HG02885 (cell line): ENCODE data around the gene SAFB2.

Experiments used
- ATAC-seq: cut with Tn5 transposase; IDR thresholded peaks from one replicate; pipeline ENCODE4 v1.9.1; 2021; ENCODE audit warnings: mild to moderate bottlenecking; ENCODE audit not compliant: unreplicated experiment, poor library complexity

The SAFB2 gene

DNA sequence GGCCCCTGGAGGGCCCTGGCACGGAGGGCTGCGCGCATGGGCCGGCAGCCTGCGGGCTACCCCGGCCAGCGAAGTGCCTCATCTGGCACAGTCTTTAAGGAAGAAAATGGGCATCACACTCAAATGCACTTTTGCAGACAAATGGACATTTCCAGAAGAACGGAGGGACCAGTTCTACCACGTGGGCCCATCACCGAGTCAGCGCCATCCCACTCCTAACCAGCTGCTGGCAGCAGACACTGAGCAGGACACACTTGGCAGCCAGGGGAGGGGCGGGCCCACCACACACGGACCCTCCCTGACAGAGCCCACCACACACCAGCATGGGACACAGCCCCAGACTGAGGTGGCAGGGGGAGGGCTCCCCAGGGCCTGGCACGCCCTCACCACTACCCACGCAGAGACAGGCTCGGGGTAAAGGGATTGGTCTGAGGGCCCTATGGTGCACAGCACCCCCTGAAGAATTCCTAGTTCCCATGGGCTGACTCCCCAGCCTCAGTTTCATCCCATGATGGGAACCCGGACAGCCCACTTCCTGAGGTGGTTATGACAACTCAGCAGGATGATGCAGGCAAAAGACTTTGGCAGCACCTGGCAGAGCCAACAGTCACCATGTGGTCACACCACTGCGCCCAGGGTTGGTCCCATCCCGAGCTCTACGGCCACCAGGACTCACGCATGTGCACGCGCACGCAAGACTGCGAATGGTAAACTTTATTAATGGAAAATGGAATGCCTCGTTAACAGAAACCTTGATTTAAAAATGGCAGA is 36.1 kb downstream of the SAFB2 start:
- ATAC-seq = no peak

DNA sequence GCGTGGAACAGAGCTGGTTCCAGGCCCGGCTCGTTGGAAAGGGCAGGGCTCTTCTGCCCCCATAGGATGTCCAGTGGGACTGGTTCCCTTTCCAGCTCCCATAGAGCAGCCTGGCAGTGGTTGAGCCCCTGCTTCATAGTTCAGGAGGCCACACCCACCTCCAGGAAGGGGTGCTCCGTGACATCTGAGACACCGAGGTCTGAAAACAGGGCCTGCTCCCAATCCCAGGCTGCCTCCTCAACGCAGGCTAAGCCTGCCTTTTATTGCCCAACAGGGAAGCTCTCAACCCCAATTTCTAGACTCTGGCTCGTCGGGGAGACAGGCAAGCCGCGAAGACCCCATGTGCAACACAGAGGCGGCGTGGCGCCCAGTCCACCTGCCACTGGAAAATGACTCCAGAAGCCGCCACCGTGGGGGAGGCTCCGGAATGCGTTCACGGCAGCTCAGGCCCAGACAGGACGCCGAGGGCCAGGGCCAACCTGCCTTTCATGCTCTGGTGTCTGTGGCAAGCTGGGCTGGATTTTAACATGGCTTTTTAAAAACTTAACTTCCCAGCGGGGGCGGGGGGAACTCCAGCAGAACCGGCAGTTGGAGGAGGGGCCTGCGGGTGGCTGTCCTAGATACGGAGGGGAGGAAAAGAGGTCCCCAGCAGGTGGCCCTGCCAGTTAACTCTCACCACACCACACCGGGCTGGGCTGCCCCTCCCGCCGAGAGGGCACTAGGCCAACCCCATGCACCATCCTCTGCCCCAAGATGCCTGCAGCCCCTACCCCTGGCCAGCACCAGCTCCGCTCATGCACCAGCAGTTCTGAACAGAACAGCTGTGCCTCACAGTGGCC is 36.9 kb downstream of the SAFB2 start:
- ATAC-seq = no peak

DNA sequence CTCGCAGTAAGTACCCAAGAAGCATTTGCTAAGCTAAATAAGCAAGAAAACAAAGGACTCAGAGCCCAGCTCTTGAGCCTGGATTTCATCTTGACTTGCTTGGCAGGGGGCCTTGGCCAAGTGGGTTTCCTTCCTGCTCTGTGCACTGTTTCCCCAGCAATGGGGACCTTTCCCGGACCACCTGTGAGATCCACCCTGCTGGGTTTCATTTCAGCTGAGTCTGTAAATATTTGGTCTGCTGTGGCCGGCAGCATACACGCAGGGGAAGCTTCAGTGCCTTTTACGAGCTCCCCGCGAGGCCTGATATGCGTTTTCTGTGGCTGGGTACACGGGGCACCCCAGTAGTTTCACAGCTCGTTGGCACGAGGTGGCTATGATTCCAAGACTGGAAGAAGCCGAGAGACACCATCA is 42.4 kb downstream of the SAFB2 start:
- ATAC-seq = no peak

DNA sequence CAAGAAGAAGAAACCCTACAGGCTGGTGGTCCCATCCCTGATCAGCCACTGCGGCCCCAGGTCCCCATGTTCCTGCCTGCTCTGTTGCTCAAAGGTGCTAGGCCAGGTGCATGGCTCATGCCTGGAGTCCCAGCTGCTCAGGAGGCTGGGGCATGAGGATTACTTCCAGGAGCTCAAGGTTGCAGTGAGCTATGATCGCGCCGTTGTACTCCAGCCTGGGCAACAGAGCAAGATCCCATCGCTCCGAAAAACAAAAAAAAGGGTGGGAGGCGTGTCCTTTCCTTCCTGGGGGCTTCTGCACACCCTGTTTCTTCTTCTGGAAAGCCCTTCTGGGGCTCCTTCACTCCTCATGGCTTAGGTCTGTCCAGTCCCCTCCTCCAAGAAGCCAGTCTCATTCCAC is 42.9 kb downstream of the SAFB2 start:
- no peak for ATAC-seq

DNA sequence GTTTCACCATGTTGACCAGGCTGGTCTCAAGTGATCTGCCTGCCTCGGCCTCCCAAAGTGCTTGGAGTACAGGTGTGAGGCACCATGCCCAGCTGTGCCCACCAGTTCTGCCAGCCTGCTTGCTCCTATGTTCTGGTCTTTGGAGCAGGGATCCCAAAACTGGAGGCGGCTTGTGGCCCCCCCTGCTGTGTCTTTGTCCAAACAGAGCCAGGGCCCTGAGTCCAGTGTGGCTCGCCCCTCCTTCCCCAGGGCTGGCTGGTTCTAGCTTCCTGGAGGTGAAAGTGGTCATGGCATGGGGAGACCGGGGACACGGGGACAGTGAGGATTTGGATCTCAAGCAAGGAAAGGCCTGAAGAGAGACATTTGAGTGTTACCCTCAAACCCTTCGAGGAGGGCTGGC is 43.3 kb downstream of the SAFB2 start:
- no peak for ATAC-seq

DNA sequence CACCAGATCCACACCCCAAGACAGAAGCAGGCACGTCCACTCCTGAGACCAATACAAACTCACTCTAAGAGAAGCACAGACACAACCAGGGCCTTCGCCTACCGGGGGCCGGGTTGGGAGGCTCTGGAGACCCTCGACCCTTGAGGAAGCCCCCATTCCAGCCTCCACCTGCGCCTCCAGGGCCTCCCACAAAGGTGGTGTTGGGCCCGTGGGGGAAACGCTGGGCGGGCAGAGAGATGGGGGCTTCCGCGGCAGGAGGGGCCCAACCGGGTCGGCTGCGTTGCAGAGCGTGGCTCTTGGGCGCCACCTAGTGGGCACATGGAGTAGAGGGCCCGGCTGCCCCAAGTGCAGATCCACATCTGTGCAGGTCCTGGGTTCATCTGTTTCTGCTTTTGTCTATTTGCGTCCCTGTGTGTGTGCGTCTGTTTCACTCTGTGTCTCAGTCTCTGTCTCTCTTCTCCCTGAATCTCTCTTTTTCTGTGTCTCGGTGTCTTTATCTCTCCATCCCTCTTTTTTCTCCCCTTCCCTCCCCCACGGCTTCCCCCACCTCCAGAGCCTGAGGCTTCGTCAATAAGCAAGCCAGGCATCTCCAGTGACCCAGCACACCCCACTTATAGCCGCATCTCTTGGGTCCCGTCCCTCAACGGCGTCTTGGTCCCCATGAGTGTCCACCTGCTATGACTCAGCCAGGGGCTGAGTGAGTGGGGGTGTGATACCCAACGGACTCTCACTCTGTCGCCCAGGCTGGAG is 44.3 kb downstream of the SAFB2 start:
- ATAC-seq = no peak

DNA sequence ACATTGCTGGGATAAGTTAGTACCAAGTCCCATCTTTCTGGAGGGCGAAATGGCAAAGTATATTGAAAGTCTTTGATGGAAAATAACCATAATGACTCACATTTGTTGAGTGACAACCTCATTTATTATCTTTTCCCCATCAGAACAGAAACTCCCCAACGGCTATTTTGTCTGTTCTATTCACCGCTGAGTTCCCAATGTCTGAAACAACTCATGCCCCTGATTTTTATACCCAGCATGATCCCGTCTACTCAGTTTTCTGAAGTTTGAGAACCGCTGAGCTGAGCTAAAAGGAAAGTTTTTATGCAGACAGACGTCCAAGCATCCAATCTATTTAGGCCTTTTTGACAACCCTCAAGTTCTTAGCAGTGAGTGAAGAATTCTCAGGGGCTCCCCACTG is 47.0 kb downstream of the SAFB2 start:
- ATAC-seq = no peak

DNA sequence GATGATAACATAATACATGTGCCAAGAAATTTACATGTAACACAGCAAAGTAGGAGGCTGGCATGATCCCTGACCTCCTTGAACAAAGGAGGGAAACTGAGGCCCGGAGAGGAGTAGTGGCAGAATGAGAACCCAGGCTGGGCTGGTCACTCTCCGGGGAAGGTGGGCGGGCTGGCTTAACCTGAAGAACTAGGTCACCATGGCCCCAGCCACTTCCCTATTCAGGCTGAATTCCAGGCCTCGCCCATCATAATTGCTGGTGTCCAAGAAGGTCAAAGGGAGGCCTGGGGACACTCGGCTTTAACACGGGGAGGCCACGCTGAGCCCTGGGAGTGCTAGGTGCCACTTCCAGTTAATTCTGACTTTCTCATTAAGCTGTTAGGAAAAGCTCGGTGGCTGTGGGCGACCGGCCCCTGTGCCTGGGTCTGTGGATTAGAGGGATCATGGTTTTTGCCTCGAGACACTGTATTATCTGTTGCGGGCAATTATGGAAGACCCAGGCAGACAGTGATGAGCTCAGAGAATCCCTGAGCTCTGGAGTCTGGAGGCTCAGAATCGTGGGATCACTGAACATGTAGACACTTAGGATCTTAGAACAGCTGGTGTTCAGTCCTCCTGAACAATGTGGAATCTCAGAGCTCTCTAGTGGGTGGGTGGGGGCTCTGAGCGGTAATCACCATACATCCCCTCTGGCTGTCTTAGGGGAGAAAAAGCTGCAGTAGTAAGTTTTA is 49.9 kb downstream of the SAFB2 start:
- ATAC-seq = no peak

DNA sequence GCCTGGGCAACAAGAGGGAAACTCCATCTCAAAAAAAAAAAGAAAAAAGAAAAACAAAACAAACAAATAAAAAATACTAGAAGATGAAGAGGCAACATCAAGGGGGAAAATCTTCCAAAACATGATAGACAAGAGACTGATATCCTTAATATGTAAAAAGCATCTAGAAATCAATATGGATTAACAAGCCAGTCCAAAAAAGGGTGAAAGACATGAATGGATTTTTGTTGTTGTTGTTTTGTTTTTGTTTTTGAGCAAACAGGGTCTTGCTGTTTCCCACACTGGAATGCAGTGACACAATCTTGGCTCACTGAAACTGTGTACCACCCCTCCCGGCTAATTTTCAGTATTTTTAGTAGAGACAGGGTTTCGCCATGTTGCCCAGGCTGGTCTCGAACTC is 50.8 kb downstream of the SAFB2 start:
- no peak for ATAC-seq

DNA sequence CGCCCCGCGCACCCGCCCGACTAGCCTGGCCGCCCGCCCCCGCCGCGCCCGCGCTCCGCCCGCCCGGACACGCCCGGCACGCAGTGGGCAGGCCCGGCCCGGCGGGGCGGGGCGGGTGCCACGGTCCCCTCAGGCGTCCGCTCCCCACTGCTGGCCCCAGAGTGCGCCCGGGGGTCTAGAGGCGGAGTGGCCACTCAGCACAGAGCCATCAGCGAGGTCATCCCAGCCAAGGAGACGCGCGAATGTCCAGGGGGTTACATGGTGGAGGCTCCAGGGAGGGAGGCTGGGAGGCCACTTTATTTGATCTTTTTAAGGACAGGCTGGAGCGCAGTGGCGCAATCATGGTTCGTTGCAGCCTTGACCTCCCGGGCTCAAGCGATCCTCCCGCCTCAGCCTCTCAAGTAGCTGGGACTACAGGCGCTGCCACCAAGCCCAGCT is 54.6 kb downstream of the SAFB2 start:
- ATAC-seq = no peak

DNA sequence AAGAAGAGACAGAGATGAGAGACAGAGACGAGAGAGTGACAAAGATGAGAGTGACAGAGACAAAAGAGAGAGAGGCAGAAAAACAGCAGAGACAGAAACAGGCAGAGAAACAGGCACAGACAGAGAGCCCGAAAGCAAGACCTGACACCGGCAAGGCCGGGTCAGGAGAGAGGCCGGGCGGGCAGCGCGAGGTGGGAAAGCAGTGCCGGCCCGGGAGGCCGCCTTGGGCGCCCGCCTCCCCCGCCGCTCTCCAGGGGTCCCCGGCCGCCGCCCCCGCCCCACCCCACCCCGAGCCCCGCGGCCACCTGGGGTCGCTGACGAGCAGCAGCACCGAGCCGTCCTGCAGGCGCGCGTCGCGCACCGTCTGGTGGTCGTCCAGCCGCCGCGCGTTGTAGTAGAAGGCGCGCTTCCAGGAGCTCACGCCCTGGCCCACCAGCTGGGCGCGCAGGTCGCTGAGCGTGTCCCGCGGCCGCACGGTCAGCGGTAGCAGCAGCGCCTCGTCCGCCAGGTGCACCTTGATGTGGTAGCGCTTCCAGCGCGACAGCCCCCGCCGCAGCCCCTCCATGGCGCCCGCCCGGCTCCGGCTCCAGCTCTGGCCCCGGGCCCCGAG is 55.1 kb downstream of the SAFB2 start, which contains the start of gene TINCR:
TINCR (minus strand) TSS at position 594 of the 610 bp plus-strand sequence.
- ATAC-seq = no peak

DNA sequence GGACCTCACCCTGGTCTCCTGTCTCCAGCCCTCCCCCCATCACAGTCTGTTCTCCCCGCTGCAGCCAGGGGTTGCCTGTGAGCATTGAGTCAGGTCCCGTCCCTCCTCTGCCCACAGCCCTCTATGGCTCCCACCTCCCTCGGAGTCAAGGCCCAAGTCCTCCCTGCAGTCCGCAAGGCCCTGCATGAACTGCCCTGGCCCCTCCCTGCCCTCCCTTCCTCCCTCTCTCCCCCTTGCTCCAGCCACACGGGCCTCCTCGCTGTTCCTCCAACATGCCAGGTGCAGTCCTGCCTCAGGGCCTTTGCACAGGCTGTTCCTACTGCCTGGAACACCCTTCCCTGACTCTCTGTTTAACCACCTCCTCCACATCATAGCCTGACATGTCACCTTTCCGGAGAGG is 57.6 kb downstream of the SAFB2 start:
- no peak for ATAC-seq

DNA sequence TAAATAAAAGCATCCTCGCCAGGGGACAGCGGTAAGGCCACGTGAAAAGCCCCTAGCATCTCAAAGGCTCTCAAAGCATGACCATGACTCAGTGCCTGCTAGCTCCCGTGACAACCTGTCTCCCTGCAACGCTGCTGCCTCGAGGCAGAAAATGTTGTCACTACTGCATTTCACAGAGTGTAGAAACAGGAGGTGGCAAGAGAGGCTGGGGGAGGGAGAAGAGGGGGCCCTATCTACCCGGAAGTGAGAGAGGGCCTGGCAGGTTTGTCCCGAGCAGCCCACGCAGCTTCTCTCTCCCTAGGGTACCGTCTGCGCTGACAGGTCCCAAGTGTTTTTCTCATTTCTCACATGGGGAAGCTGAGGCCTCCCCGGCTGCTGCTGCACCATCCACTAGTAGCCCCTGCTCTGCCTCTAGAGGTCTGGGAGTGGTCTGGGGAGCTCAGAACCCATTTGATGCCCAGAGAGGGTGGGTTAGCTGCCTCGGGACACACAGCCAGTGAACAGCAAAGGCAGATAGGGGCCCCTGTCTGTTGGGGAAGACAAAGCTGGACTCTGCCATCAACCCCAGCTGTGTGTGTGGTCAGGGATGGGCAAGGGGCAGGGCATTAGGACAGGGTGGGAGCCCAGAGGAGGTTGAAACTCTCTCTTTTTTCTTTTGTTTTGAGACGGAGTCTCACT is 58.5 kb downstream of the SAFB2 start:
- ATAC-seq = no peak

DNA sequence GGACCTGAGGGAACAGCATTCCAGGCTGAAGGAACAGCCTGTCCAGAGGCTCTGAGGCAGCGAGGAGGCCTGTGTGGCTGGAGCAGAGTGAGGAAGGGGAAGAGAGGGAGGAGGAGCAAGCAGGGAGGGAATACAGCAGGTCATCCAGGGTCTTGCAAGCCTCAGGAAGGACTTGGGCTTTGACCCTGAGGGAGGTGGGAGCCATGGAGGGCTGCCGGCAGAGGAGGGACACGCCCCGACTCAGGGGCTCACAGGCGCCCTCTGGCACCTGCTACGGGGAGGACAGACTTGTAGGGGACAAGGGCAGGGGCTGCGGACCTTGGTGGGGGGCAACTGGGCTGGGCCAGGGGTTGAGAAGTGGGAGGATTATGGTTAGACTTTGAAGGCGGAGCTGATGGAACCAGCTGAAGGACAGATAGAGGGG is 59.6 kb downstream of the SAFB2 start:
- no peak for ATAC-seq

DNA sequence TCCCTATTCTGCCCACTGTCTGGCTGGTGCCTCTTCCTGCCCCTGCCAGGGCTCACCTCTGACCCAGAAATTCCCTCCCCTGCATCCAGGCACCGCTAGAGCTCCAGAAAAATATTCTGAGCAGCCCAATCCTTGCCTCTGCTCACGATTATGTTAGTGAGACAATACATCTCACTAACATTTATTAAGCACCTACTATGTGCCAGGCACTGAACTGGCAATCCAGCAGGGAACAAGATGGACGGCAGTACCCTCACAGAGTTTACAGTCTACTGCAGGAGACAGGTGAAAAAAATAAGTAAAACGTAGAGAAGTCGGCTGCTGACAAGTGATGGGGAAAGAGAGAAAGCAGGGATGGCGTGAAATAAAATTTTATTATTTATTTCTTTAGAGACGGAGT is 60.3 kb downstream of the SAFB2 start:
- ATAC-seq = no peak

DNA sequence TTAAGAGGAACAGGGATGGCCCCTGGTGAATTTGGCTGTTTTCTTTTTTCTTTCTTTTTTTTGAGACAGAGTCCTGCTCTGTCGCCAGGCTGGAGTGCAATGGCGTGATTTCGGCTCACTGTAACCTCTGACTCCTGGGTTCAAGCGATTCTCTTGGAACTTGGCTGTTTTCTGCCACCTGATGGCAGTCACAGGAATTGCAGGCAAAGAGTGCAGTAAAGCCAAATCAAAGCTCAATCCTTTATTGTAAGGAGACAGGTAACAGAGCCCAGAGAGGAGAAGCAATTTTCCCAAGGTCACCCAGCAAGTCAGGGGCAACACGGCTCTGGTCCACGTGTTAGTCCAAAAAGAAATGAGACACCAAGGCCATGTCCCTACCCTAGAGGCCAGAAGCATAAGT is 61.0 kb downstream of the SAFB2 start:
- no peak for ATAC-seq

DNA sequence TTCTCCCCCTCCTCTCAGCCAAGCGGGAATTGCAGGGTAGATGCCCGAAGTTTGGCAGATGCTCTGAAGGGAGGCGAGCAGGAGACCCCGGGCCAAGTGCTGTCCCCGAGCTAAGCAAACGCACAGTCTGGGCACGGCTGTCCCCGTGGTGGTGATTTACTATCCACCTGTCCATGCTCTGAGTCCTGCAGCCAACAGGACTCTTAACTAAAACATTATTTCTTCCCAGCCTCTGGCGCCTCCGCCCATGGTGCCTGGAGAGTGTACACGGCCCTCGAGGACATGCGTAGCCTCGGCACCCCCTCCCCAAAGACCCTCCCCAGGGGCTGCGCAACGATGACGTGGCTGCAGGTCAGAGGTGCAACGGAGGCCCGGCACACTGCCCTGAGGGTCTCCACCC is 62.4 kb downstream of the SAFB2 start:
- no peak for ATAC-seq

DNA sequence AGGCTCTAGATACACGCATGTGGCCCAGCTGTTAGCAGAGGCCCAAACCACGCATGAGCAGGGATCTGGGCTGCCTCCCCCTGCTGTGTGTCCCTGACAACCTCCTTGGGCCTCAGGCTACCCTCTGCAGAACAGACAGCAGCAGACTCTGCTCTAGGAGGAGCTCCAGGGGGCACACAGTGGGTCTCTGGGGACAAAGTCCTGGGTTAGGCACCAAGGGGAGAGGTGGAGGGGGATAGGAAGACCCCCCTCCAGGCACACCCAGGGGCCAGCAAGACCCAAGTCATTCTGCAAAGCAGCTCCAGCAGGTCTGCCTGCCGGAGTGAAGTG is 62.8 kb downstream of the SAFB2 start:
- no peak for ATAC-seq

DNA sequence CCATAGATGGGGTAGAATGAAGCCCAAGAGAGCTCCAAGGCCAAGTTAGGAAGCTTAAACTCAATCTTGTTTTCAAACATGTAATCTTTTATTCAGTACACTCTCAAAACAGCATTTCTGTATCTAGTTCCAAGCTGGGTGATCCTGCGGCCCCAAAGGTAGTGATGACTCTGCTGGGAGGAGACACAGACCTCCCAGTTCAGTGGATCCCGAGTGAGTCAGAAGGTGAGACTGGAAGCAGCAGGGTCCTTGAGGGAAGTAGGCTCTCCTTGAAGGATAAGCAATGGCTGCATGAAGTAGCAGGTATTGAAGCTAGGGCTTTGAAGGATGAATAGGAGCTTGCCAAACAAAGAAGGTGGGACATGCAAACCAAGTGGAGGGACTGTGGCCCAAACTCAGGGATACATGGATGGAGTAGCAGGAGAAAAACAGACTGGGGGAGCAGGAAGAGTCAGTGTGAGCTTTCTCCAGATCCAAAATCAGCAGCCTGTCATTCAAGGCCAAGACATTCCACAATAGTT is 64.4 kb downstream of the SAFB2 start:
- ATAC-seq = no peak
